ENCODE data around the gene LSM7. TPM values are rescaled to one million over a fixed set of nuclear protein-coding genes. Genes with fewer than 3 reads are reported as not detected.
A peak's percentile ranks its signal among the peaks of the same experiment; 100 is the strongest.

LSM7 gene
- total and polyA plus RNA-seq, 2 of the 13 experiments (the other 11 are each of a cell fraction or from before 2014, with no cell fraction given), result 140 to 205 TPM

DNA sequence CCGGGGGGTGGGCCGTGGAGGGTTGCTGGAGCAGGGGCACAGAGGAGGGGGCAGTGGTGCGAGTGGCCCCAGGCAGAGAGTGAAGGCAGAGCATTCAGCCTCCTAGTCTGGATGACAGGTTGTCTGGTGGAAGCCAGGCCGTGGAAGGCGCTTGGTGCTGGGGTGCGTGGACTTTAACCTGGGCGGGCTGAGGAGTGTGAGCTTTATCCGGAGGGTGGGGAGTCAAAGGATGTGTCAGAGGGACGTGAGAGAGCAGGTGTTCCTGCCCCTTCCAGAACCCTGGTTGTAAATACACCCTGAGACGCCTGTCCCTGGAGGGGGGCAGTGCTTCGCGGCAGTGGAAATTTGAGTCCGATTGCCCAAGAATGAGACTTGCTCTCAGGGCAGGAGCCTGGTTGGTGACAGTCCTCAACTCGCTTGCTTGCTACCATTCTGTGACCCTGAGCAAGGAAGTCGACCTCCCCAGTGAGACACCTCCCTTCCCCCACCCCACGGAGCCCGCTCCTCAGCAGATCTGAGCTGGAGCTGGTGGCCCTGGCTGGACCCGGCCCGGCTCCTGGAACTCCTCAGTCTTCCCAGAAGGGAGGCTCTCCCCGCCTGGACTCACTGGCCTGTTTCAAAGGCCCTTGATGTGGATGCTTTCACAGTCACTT lies 2.4 kb upstream of the LSM7 start (continued):
- TF ChIP-seq, protein P1, sequence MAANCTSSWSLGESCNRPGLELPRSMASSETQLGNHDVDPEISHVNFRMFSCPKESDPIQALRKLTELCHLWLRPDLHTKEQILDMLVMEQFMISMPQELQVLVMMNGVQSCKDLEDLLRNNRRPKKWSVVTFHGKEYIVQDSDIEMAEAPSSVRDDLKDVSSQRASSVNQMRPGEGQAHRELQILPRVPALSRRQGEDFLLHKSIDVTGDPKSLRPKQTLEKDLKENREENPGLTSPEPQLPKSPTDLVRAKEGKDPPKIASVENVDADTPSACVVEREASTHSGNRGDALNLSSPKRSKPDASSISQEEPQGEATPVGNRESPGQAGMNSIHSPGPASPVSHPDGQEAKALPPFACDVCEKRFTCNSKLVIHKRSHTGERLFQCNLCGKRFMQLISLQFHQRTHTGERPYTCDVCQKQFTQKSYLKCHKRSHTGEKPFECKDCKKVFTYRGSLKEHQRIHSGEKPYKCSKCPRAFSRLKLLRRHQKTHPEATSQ (CRISPR knock-in tag; IDR thresholded peaks at IDR 0.05; ENCODE audit: borderline replicate concordance), result 0 out of 2 replicates have a peak, but pooled peaks have one; percentile 27
- TF ChIP-seq RXRA (CRISPR knock-in tag; IDR thresholded peaks at IDR 0.05) (peak; percentile 56; the same call in 1 of the 2 replicates), SRSF9 (IDR thresholded peaks at IDR 0.05; ENCODE audit: borderline replicate concordance, insufficient read depth, low read depth, low read length, poor library complexity, severe bottlenecking) (no peak), ZBTB7A (CRISPR knock-in tag; IDR thresholded peaks at IDR 0.05) (no peak), ZBTB40 (IDR thresholded peaks at IDR 0.05) (no peak), ZBTB40 (CRISPR knock-in tag; IDR thresholded peaks at IDR 0.05) (peak; percentile 15; the same call in 1 of the 2 replicates), YEATS4 (CRISPR knock-in tag; IDR thresholded peaks at IDR 0.05; ENCODE audit: borderline replicate concordance) (peak; percentile 40), FOSL1 (CRISPR knock-in tag; IDR thresholded peaks at IDR 0.05; ENCODE audit: borderline replicate concordance) (no peak)
- TF ChIP-seq, protein P2, sequence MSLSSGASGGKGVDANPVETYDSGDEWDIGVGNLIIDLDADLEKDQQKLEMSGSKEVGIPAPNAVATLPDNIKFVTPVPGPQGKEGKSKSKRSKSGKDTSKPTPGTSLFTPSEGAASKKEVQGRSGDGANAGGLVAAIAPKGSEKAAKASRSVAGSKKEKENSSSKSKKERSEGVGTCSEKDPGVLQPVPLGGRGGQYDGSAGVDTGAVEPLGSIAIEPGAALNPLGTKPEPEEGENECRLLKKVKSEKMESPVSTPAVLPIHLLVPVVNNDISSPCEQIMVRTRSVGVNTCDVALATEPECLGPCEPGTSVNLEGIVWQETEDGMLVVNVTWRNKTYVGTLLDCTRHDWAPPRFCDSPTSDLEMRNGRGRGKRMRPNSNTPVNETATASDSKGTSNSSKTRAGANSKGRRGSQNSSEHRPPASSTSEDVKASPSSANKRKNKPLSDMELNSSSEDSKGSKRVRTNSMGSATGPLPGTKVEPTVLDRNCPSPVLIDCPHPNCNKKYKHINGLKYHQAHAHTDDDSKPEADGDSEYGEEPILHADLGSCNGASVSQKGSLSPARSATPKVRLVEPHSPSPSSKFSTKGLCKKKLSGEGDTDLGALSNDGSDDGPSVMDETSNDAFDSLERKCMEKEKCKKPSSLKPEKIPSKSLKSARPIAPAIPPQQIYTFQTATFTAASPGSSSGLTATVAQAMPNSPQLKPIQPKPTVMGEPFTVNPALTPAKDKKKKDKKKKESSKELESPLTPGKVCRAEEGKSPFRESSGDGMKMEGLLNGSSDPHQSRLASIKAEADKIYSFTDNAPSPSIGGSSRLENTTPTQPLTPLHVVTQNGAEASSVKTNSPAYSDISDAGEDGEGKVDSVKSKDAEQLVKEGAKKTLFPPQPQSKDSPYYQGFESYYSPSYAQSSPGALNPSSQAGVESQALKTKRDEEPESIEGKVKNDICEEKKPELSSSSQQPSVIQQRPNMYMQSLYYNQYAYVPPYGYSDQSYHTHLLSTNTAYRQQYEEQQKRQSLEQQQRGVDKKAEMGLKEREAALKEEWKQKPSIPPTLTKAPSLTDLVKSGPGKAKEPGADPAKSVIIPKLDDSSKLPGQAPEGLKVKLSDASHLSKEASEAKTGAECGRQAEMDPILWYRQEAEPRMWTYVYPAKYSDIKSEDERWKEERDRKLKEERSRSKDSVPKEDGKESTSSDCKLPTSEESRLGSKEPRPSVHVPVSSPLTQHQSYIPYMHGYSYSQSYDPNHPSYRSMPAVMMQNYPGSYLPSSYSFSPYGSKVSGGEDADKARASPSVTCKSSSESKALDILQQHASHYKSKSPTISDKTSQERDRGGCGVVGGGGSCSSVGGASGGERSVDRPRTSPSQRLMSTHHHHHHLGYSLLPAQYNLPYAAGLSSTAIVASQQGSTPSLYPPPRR (CRISPR knock-in tag; IDR thresholded peaks at IDR 0.05; ENCODE audit: borderline replicate concordance), result no peak; the same call in 1 of the 2 replicates

Measured in HepG2 (cell line).